Endothelial cell of hepatic sinusoid (primary cell): ENCODE data around the gene TAS2R10.

Experiments
- in situ Hi-C: cut with HindIII; loops from 2 replicates; pipeline ENCODE4 v1.10.0; 2017; ENCODE audit warnings: low sequenced_read_pairs

TAS2R10 gene

GRCh38 chr12:10826258-10826657 lies at the start of gene TAS2R10:
Gene TAS2R10 (minus strand): TSS chr12:10826358. CDS start chr12:10826269, 89 bp downstream.
- in situ Hi-C loops, result no loop called here

DNA sequence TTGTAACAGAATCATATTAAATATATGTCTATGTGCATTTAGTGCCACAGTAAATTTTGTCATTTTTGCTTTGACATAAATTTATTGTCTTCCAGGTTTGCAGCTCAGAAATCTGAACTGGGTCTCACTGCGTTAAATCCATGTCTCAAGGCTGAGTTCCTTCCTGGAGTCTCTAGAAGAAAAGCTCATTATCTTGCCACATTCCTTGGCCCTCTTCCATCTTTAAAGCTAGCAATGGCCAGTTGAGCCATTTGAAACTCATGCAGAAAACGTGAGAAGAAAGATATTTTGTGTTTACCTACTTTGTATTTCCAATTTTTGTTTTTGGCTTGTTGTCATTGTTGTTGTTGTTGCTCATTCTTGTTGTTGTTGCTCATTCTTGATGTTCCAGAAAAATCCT lies 47.2 kb upstream of the TAS2R10 start:
- in situ Hi-C loops, result no loop called here

DNA sequence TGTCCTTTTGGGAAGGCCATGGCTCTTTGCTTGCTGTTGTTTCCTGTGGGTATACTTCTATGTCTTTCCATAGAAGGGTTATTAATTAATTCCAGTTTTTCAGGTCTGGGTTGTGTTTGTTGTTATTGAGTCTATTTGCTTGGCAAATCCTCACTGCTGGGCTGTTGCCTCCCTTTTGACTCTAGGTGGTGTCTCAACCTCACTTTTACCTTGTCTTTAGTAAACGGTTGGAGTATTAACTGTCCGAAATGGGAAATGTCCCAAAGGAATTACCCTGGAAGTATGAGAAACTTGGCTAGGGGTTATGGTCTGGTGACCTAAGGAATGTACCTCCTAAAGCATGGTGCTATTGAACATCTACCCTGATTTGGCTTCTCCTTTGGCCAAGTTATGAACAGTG lies 41.2 kb upstream of the TAS2R10 start:
- in situ Hi-C loops, result no loop called here

DNA sequence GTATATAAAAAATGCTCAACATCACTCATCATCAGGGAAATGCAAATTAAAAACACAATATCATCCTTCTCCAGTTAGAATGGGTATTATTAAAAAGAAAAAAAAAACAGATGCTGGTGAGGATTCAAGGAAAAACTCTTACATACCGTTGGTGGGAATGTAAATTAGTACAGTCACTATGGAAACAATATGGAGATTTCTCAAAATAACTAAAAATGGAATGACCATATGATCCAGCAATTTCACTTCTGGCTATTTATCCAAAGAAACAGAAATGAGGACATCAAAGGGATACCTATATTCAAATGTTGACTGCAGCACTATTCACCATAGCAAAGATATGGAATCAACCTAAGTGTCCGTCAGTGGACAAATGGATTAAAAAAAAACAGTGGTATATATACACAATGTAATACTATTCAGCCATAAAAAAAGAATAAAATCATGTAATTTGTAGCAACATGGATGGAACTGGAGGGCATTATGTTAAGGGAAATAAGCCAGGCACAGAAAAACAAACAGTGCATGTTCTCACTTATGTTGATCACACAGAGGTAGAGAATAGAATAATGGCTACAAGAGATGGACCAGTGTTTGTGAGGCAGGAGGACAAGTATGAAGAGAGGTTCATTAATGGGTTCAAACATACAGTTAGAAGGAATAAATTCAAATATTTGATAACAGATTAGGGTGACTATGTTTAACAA lies 37.5 kb upstream of the TAS2R10 start:
- in situ Hi-C loops, result no loop called here

DNA sequence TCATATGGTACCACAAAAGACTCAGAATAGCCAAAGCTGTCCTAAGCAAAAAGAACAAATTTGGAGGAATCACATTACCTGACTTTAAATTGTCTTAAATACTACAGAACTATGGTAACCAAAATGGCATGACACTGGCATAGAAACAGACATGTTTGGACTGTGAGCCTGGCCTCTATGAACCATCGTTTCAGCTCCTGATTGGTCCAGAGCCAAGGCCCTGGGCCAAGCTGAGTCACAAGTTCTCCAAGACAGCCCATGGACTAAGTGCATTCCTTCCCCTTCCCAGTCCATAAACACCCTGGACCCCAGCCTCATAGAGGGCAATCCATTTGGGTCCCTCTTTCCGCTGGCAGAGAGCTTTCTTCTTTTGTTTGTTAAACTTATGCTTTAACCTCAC lies 35.2 kb upstream of the TAS2R10 start:
- in situ Hi-C loops, result no loop called here

DNA sequence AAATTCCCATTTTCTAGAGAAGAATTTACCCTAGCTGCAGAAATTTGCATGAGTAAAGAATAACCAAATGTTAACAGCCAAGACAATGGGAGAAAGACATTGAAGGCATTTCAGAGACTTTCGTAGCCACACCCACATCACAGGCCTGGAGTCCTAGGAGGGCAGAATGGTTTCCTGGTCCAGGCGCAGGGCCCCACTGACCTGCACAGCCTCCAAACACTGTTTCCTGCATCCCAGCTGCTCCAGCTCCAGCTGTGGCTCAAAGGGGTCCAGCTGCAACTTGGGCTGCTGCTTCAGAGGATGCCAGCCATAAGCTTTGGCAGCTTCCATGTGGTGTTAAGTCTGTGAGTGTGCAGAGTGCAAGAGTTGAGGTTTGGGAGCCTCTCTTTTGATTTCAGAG lies 29.6 kb upstream of the TAS2R10 start:
- in situ Hi-C loops, result loop anchor here (5.0 kb wide), 1 partner anchor 91 kb away; no protein-coding TSS in a partner anchor

- in situ Hi-C loops, result no loop called here
Observed at GRCh38 chr12:10853776-10854175, 27.6 kb upstream of the TAS2R10 start.

- in situ Hi-C loops, result no loop called here
Observed at GRCh38 chr12:10851243-10851858, 25.2 kb upstream of the TAS2R10 start.

- in situ Hi-C loops, result no loop called here
Observed at GRCh38 chr12:10849425-10849878, 23.3 kb upstream of the TAS2R10 start, which contains the start of gene PRR4. Gene PRR4 (minus strand): TSS chr12:10849475. CDS start chr12:10849437, 38 bp downstream.

GRCh38 chr12:10847744-10848143 lies 21.6 kb upstream of the TAS2R10 start:
- in situ Hi-C loops, result no loop called here

DNA sequence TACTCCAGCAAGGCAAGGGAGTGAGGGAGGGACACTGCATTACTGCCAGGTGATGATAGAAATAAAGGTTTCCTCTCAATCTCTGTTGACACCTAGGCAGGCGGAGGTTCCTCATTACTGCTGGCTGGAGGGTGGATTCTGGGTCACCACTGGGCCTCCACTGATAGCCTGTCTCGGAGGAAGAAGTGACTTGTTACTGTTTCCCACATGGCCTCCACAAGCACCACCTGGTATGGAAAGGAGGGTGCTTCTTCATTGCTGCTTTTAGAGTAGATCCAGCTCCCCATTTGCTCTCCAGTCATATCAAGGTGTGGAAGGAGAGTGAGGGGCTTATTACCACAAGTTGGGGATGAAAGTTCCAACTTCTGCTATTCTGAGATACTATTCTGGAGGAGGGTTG lies 16.7 kb upstream of the TAS2R10 start:
- in situ Hi-C loops, result no loop called here

DNA sequence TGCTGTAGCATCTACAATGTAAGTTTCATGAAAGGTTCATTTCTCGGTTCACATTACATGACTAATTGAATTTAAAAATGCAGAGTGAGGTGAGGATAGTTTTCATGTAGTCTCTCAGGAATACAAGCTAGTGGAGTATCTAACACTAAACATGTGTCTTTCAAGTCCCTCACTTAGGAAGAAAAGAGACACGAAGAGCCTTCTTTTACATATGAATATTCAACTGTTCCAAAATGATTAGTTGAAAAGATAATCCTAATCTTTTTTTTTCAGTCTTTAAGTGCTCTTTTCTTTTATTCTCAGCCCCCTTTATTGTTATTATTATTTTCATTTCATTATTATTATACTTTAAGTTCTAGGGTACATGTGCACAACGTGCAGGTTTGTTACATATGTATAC lies 12.3 kb upstream of the TAS2R10 start:
- in situ Hi-C loops, result no loop called here

- in situ Hi-C loops, result no loop called here
Observed at GRCh38 chr12:10829994-10830393, 3.8 kb upstream of the TAS2R10 start.

- in situ Hi-C loops, result no loop called here
Observed at GRCh38 chr12:10824957-10825356, 1.2 kb downstream of the TAS2R10 start.

- in situ Hi-C loops, result no loop called here
Observed at GRCh38 chr12:10811883-10812536, 14.1 kb downstream of the TAS2R10 start.

GRCh38 chr12:10810068-10810467 lies 16.1 kb downstream of the TAS2R10 start, which contains the start of gene TAS2R9:
Gene TAS2R9 (minus strand): TSS chr12:10810168. CDS start chr12:10810075, 93 bp downstream.
- in situ Hi-C loops, result no loop called here

DNA sequence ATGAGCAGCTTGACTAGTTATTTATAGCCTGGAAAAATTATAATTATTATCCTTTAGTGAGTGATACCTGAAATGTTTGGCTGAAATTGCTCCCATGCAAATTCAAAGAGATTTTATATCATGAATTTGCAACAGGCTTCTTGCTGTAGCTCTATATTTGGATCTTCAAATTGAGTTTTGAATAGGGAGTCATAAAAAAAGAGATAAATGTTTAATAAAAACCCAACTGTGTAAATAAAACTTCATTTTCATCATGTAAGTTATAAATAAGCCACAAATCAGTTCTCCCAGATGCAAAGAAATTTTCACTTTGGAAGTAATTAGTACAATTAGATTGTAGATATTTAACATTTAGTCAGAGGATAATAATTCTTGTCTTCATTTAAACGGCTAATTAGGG lies 19.0 kb downstream of the TAS2R10 start, which contains the start of gene TAS2R8:
TAS2R8 (minus strand) TSS at position 101 of the 400 bp plus-strand sequence. CDS start 306 bp downstream, outside the sequence.
- in situ Hi-C loops, result no loop called here

DNA sequence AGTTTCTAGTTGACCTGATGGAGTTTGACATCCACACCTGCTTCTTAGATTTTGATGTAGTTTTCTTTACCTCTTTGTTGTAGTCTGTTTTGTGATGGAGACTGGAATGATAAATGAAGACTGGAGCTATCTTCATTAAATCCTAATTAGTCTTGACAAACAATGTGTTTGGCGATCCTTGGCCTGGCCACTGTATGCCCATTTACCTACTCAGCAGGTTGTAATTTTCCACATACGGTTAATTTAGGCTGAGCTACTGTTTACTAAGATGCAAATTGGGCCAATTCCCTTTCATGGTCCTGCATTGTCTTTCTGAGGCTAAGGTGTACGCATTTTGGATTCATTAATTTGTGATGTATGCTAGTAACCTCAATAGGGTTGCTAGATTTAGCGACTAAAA lies 23.6 kb downstream of the TAS2R10 start, which contains the start of gene TAS2R7:
TAS2R7 (minus strand) TSS at position 41 of the 400 bp plus-strand sequence. CDS start 57 bp downstream, outside the sequence.
- in situ Hi-C loops, result no loop called here

GRCh38 chr12:10801741-10802140 lies 24.4 kb downstream of the TAS2R10 start:
- in situ Hi-C loops, result no loop called here

DNA sequence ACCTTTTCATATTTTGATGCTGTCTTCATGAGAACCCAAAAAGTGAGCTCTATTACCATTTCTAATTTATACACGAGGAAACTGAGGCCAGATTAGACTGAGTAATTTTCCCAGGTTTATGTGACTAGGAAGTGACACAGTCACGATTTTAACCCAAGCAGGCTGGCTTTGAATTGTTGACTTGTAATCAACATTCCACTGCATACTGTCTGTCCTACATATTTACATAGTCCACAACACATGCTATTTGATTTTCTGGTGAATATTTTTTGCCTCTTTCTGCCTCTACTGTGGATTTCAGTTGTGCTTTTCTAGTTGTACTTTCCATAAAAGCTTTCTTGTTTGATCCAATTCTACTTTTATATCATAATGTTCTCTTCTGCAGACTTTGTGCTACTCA lies 31.9 kb downstream of the TAS2R10 start:
- in situ Hi-C loops, result loop anchor here (5.0 to 25.0 kb wide), 2 partner anchors 98 to 693 kb away; no protein-coding TSS in a partner anchor

DNA sequence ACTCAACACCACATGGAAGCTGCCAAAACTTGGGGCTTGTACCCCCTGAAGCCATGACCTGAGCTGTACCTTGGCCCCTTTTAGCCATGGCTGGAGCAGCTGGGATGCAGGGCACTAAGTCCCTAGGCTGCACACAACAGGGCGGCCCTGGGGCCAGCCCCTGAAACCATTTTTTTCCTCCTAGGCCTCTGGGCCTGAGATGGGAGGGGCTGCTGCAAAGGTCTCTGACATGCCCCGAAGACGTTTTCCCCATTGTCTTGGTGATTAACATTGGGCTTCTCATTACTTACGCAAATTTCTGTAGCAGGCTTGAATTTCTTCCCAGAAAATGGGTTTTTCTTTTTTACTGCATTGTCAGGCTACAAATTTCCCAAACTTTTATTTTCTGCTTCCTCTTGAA lies 34.4 kb downstream of the TAS2R10 start:
- in situ Hi-C loops, result loop anchor here (5.0 to 25.0 kb wide), 2 partner anchors 101 to 696 kb away; no protein-coding TSS in a partner anchor
